Measurements from ENCODE around the gene FGF12.
A peak's percentile ranks its signal among the peaks of the same experiment; 100 is the strongest.
"Not testable (repeated sequence)": the region's sequence is repeated elsewhere in the genome, so short reads cannot be mapped to it uniquely, and the experiment has no call there.

FGF12 gene

DNA sequence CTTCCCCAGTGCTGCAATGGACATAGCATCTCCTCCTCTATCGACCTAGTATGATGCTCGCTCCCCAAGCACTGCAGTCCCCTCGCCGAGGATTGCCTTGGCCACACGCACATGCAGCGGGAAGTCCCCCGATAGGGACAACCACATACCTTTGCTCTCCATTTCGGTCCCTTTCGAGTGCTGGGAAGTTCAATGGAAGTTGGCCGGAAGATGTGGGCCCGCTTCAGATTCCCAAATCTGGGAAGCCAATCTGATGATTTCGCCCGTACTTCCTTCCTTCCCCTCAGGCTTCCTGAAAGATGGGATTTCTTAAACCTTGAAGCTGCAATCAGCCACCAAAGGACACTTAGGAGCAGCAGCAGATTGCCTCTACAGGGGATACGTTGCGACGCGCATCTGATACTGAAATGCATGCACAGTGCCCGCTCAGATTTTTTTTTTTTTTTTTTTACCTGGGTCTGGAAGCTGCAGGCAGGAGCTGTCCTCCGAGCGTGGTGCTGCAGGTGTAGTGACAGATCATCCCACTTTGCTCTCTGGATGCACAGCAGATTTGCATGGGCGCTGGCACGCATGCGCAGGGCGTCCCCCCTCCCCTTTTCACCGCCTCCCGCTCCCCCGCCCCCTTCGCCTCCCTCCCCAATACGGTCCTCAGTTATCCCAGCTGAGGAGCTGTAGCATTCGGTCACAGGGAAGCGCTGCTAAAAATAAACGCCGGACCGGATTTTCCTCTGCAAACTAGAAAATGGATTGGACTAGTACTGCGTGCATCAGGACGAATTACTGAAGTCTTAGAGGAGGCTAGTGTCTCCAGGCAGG is at the start of gene FGF12:
FGF12 (minus strand) TSS at position 510 of the 816 bp plus-strand sequence.
- H3K9ac ChIP-seq (ENCODE audit: low read depth, low read length), result peak within 1 kb of the TSS; percentile 50
- no peaks in the 10 kb centered on the region for H3K9me3 ChIP-seq (ENCODE audit: control insufficient read depth, insufficient read depth, low read length)
- H3K4me1 ChIP-seq (ENCODE audit: insufficient read depth, low read length), result no peaks in the 10 kb centered on the region; the same call in 1 of the 2 replicates
- H3K36me3 ChIP-seq (ENCODE audit: insufficient read depth, low read length), result no peaks in the 10 kb centered on the region

DNA sequence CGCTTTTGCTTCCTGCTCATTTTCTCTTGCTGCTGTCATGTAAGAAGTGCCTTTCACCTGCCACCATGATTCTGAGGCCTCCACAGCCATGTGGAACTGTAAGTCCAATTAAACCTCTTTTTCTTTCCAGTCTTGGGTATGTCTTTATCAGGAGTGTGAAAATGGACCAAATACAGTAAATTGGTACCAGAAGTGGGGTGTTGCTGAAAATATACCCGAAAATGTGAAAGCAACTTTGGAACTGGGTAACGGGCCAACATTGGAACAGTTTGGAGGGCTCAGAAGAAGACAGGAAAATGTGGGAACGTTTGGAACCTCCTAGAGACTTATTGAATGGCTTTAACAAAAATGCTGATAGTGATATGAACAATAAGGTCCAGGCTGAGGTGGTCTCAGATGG is 47.0 kb upstream of the FGF12 start:
- H3K4me1 ChIP-seq (ENCODE audit: insufficient read depth, low read length); H3K9me3 ChIP-seq (ENCODE audit: control insufficient read depth, insufficient read depth, low read length); H3K9ac ChIP-seq (ENCODE audit: low read depth, low read length); H3K36me3 ChIP-seq (ENCODE audit: insufficient read depth, low read length): not testable (repeated sequence)

DNA sequence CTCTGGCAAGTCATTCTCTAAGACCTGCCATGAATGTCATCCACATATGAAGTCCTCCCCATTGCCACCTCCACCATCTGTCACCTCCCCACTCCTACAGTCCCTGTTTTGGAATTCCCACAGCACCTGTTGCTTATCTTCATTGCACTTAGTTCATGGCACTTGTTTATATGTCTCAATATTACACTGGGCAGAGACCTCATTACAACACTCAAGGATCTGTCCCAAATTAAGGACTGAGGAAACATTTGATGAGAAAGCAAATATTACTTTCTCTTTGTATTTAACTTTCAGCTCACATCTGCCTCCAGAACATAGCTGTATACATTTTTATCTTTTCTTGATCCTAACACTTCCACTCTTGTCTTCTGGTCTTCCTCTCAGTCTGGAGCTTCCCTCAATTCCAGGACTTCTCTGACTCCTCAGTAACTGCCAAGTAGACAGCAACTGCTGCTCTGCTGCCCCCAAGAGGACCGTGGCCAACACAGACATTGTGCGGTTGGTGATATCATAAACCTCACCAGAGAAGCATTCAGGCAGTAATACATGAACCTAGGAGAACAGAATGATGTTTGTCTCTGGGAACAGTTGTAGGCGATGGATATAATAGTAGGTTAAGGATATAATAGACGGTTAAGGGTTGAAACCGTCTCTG is 45.0 kb upstream of the FGF12 start:
- no peak overlapping the region for H3K9ac ChIP-seq (ENCODE audit: low read depth, low read length)
- H3K4me1 ChIP-seq (ENCODE audit: insufficient read depth, low read length), result no peaks in the 10 kb centered on the region
- H3K36me3 ChIP-seq (ENCODE audit: insufficient read depth, low read length), result no peaks in the 10 kb centered on the region; the same call in 1 of the 2 replicates
- H3K9me3 ChIP-seq (ENCODE audit: control insufficient read depth, insufficient read depth, low read length), result no peaks in the 10 kb centered on the region; the same call in none of the 2 replicates

DNA sequence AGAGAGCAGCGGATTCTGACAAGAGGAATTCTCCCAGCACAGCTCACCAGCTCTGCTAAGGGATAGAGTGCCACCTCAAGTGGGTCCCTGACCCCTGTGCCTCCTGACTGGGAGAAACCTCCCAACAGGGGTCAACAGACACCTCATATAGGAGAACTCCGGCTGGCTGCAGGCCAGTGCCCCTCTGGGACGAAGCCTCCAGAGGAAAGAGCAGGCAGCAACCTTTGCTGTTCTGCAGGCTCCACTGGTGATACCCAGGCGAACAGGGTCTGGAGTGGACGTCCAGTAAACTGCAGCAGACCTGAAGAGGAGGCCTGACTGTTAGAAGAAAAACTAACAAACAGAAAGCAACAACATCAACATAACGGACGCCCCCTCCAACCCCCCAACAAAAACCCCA is 31.3 kb upstream of the FGF12 start:
- H3K9me3 ChIP-seq (ENCODE audit: control insufficient read depth, insufficient read depth, low read length), result no peaks in the 10 kb centered on the region
- no peak overlapping the region for H3K9ac ChIP-seq (ENCODE audit: low read depth, low read length)
- no peaks in the 10 kb centered on the region for H3K4me1 ChIP-seq (ENCODE audit: insufficient read depth, low read length)
- H3K36me3 ChIP-seq (ENCODE audit: insufficient read depth, low read length), result no peaks in the 10 kb centered on the region

DNA sequence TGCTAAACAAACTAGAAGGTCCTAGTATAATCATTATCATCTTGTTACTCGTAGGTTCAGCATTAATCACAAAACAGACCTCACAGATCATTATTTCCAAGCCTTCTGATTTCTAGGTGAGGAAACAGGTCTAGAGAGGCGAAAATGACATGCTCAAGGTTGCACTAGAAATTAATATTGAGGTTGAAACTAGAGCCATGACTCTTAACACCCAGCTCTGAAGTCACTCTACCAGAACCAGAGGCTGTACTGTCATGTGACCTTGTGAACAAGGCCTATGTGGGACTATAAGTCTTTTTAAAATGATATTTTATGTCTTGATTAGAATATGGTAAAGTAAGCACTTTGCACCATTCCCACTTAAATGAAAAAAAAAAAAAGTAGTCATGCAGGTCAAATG is 23.8 kb upstream of the FGF12 start:
- Histone ChIP-seq H3K9ac (ENCODE audit: low read depth, low read length) (no peak overlapping the region), H3K36me3 (ENCODE audit: insufficient read depth, low read length) (no peaks in the 10 kb centered on the region), H3K4me1 (ENCODE audit: insufficient read depth, low read length) (peaks cover 18% of the 10 kb centered on the region)

DNA sequence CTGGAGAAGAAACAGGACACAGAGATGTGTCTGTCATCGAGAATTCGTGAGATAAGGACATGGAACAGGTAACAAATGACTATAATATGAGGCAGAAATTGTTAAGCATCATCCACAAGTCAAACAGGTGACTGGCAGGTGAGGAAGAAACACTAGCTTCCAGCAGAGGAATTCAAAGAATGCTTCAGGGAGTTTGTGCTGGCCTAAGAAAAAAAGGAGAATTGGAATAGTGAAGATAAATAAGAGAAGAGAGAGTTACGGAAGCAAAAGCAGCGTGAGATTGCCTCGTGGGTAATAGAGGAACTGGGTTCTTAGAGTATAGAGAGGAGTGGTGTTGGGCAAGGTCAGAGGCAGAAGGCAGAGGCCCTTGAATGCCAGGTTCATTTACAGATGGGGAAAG is 22.9 kb upstream of the FGF12 start:
- Histone ChIP-seq H3K9me3 (ENCODE audit: control insufficient read depth, insufficient read depth, low read length) (no peaks in the 10 kb centered on the region), H3K9ac (ENCODE audit: low read depth, low read length) (no peak overlapping the region), H3K36me3 (ENCODE audit: insufficient read depth, low read length) (no peaks in the 10 kb centered on the region), H3K4me1 (ENCODE audit: insufficient read depth, low read length) (peaks cover 18% of the 10 kb centered on the region)

More for the DNA sequence above, 23.8 kb upstream of the FGF12 start:
- no peaks in the 10 kb centered on the region for H3K9me3 ChIP-seq (ENCODE audit: control insufficient read depth, insufficient read depth, low read length)

DNA sequence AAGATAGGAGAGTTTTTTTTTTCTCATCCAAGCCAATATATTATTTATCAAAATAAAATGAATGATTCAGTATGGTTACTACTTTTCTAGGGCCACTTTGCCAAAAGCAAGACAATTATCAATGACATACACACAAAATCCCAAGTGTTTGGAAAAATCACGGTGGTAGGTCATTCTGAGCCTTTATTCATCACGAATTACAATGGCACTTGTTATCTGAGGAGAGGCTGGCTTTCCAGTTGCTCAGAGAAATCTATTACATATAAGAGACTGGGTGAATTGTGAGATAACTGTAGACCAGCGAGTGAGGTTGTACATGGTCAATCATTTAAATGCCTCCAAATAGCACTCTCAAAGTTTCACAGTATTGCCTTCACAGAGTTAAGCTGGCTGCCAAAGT is 20.4 kb upstream of the FGF12 start:
- H3K36me3 ChIP-seq (ENCODE audit: insufficient read depth, low read length), result no peaks in the 10 kb centered on the region
- H3K9ac ChIP-seq (ENCODE audit: low read depth, low read length), result no peak overlapping the region
- H3K4me1 ChIP-seq (ENCODE audit: insufficient read depth, low read length), result peaks cover 18% of the 10 kb centered on the region
- H3K9me3 ChIP-seq (ENCODE audit: control insufficient read depth, insufficient read depth, low read length), result no peaks in the 10 kb centered on the region

DNA sequence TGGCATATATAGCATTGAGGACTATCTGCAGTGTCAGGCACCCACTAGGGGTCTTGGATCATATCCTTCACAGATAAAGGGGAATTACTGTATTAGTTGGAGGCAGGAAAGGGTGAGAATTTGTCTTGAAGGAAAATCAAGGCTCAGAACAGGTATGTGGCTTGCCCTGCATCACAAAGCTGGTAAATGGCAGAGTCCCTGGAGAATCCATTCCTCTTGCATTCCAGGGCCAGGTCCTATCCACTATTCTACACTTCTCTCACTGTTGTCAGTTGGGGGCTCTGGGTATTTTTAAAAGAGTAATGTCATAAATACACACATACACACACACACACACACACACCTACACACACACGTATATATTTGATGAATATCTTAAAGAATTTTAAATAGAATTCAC is 19.8 kb upstream of the FGF12 start:
- peaks cover 18% of the 10 kb centered on the region for H3K4me1 ChIP-seq (ENCODE audit: insufficient read depth, low read length)

DNA sequence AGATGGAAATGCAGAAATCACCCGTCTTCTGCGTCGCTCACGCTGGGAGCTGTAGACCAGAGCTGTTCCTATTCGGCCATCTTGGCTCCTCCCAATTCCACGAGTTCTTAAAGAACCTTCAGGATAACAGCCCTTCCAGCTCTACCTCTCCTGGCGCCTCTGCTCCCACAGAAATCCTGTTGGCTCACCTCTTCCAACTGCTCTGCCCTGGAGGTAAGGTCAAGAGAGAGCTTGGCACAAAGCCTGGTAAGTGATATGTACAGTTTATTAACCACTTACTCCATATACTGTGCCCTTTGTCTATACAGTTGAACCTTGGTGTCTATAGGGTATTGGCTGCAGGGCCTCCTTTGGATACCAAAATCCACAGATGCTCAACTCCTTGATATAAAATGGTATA is 17.8 kb upstream of the FGF12 start:
- H3K9ac ChIP-seq (ENCODE audit: low read depth, low read length), result peak overlapping the region; percentile 39
- peaks cover 18% of the 10 kb centered on the region for H3K4me1 ChIP-seq (ENCODE audit: insufficient read depth, low read length)
- H3K36me3 ChIP-seq (ENCODE audit: insufficient read depth, low read length), result no peaks in the 10 kb centered on the region
- H3K9me3 ChIP-seq (ENCODE audit: control insufficient read depth, insufficient read depth, low read length), result no peaks in the 10 kb centered on the region

More for the DNA sequence above, 19.8 kb upstream of the FGF12 start:
- Histone ChIP-seq H3K36me3 (ENCODE audit: insufficient read depth, low read length) (no peaks in the 10 kb centered on the region), H3K9me3 (ENCODE audit: control insufficient read depth, insufficient read depth, low read length) (no peaks in the 10 kb centered on the region), H3K9ac (ENCODE audit: low read depth, low read length) (no peak overlapping the region)

DNA sequence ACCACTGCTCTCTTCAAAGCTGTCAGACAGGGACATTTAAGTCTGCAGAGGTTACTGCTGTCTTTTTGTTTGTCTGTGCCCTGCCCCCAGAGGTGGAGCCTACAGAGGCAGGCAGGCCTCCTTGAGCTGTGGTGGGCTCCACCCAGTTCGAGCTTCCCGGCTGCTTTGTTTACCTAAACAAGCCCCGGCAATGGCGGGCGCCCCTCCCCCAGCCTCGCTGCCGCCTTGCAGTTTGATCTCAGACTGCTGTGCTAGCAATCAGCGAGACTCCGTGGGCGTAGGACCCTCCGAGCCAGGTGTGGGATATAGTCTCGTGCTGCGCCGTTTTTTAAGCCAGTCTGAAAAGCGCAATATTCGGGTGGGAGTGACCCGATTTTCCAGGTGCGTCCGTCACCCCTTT is 17.3 kb upstream of the FGF12 start:
- not testable (repeated sequence) for H3K36me3 ChIP-seq (ENCODE audit: insufficient read depth, low read length); H3K9ac ChIP-seq (ENCODE audit: low read depth, low read length); H3K9me3 ChIP-seq (ENCODE audit: control insufficient read depth, insufficient read depth, low read length)
- peaks cover 18% of the 10 kb centered on the region for H3K4me1 ChIP-seq (ENCODE audit: insufficient read depth, low read length)

DNA sequence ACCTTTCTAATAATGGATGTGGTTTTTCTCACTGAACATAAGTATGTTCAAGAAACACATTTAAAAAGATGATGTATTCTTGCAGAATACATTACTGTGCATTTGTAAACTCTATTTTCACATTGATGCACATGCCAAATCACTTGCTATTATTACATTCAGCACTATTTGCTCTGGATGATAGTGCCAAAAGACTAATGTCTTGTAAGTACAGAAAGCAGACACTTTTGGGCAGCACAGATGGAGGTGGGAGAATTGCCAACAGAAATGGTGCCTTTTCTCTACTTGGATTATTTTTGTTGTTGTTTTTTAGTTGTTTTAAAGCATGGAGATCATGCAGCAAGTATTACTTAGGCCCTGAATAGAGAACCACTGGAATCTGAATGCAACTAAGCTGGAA is 10.2 kb upstream of the FGF12 start:
- Histone ChIP-seq H3K9ac (ENCODE audit: low read depth, low read length) (no peak overlapping the region), H3K36me3 (ENCODE audit: insufficient read depth, low read length) (no peaks in the 10 kb centered on the region), H3K9me3 (ENCODE audit: control insufficient read depth, insufficient read depth, low read length) (no peaks in the 10 kb centered on the region), H3K4me1 (ENCODE audit: insufficient read depth, low read length) (no peaks in the 10 kb centered on the region)

DNA sequence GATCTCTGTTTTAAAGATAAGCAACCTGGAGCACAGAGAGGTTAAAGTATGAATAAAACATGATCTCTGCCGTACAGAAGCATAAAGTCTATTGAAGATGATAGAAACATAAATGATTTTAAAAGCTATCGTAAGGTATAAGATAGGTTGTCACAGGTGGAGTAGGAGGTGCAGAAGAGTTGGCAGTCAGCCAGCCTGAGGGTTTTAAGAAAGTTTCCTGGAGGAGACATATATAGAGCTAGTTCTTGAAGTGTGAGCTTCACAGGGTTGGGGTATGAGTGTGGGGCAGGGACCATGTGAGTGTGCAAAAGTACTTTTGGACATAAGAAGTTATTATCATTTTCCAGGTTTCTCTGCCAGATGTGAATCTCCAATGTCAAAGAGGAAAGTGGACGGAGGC is 3.9 kb upstream of the FGF12 start:
- Histone ChIP-seq H3K36me3 (ENCODE audit: insufficient read depth, low read length) (no peaks in the 10 kb centered on the region), H3K9me3 (ENCODE audit: control insufficient read depth, insufficient read depth, low read length) (no peaks in the 10 kb centered on the region), H3K4me1 (ENCODE audit: insufficient read depth, low read length) (no peaks in the 10 kb centered on the region; the same call in 1 of the 2 replicates), H3K9ac (ENCODE audit: low read depth, low read length) (no peak overlapping the region)

DNA sequence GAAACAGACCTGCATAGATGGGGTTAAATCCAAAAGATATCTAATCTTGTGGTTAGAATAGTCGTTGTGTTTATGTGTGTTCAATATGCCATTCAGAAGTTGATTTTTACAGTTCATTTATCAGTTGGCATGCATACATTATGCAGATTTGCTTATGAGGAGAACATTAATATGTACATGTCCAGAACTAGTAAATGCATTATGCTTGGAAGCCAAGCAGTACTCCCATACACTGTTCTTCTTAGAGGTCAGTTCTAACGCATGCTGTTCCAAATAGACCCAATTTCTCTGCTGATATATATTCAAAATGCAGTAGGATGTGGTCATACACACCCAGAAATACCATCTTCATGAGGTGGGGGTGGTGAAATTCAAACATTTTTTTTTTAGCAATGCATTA is 956 bp downstream of the FGF12 start:
- no peaks in the 10 kb centered on the region for H3K9me3 ChIP-seq (ENCODE audit: control insufficient read depth, insufficient read depth, low read length)
- no peak overlapping the region for H3K9ac ChIP-seq (ENCODE audit: low read depth, low read length)
- H3K36me3 ChIP-seq (ENCODE audit: insufficient read depth, low read length), result no peaks in the 10 kb centered on the region
- H3K4me1 ChIP-seq (ENCODE audit: insufficient read depth, low read length), result no peaks in the 10 kb centered on the region; the same call in 1 of the 2 replicates

DNA sequence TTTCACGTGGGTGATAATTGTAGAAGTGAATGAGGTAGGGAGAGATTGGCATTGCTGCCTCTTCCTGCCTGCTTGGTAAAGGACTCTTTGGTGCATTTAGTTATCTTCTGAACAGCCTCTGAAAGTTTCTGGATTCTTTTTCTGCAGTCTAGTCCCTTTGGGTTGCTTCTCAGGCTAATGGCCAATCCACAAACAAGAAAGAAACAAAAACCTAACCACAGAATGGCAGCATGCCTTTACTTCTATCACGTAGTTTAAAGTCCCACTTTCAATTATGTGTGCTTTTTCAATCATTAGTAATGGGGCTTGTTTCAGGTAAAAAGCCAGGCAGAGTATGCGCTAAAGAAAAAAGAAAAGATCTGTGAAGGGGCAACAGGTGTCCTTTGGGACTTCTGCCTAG is 7.4 kb downstream of the FGF12 start:
- Histone ChIP-seq H3K4me1 (ENCODE audit: insufficient read depth, low read length) (no peaks in the 10 kb centered on the region; the same call in 1 of the 2 replicates), H3K36me3 (ENCODE audit: insufficient read depth, low read length) (no peaks in the 10 kb centered on the region), H3K9me3 (ENCODE audit: control insufficient read depth, insufficient read depth, low read length) (no peaks in the 10 kb centered on the region), H3K9ac (ENCODE audit: low read depth, low read length) (no peak overlapping the region)

DNA sequence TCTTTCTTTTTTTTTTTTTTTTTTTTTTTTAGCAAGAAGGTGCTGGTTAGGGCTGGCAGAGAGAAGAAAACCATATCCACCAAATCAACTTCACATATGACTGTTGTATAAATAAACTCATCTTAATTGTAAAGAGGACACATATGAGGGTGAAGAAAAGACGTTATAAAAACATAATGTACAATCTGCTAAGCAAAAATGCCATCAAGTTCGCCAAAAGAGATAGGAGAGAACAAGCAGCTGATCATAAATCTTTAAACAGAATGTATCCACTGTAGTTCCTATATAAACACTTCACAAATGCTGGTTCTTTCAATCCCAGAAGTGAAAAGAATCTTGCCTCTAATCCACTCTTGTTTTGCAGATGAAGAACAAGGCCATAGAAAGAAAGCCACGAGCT is 9.2 kb downstream of the FGF12 start:
- no peak overlapping the region for H3K9ac ChIP-seq (ENCODE audit: low read depth, low read length)

More for the DNA sequence above, 9.2 kb downstream of the FGF12 start:
- Histone ChIP-seq H3K4me1 (ENCODE audit: insufficient read depth, low read length) (no peaks in the 10 kb centered on the region; the same call in 1 of the 2 replicates), H3K9me3 (ENCODE audit: control insufficient read depth, insufficient read depth, low read length) (no peaks in the 10 kb centered on the region), H3K36me3 (ENCODE audit: insufficient read depth, low read length) (no peaks in the 10 kb centered on the region)
